Nephron progenitor cell (in vitro differentiated cells): ENCODE data around the gene SLC9C1.

Experiments used
- DNase-seq: peaks from one replicate; pipeline ENCODE4 v3.0.0; 2021
- H3K27ac Mint-ChIP-seq: 2 replicates; pipeline ENCODE4 v1.8.0; 2021; ENCODE audit warnings: mild to moderate bottlenecking, moderate library complexity, mixed read lengths
- H3K27me3 Mint-ChIP-seq: 2 replicates; pipeline ENCODE4 v1.8.0; 2021; ENCODE audit warnings: mild to moderate bottlenecking, low read depth, mixed read lengths; ENCODE audit not compliant: poor library complexity
- H3K36me3 Mint-ChIP-seq: 2 replicates; pipeline ENCODE4 v1.8.0; 2021; ENCODE audit warnings: low read depth, mixed read lengths
- H3K4me1 Mint-ChIP-seq: 2 replicates; pipeline ENCODE4 v1.8.0; 2021; ENCODE audit warnings: mixed read lengths
- H3K4me3 Mint-ChIP-seq: 2 replicates; pipeline ENCODE4 v1.8.0; 2021; ENCODE audit warnings: mild to moderate bottlenecking, moderate library complexity, mixed read lengths
- H3K9me3 Mint-ChIP-seq: 2 replicates; pipeline ENCODE4 v1.8.0; 2021; ENCODE audit warnings: mild to moderate bottlenecking, moderate library complexity, mixed read lengths
- TF ChIP-seq, protein P1 (sequence below): fragments of 200-600 bp; sonication (generic); IDR thresholded peaks from 2 replicates; pipeline ENCODE4 v1.5.0; 2021; ENCODE audit warnings: antibody characterized with exemption

SLC9C1 gene

DNA sequence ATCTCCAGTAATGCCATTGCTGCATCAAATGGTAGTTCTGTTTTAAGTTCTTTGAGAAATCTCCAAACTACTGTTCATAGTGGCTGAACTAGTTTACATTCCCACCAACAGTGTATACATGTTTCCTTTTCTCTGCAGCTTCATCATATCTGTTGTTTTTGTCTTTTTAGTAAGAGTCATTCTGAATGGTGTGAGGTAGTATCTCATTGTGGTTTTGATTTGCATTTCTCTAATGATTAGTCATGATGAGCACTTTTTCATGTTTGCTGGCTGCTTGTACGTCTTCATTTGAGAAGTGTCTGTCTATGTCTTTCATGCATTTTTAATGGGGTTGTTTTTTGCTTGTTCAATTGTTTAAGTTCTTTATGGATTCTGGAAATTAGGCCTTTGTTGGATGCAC lies 150.8 kb downstream of the SLC9C1 start:
- no peak for DNase-seq
- TF ChIP-seq, protein P1, sequence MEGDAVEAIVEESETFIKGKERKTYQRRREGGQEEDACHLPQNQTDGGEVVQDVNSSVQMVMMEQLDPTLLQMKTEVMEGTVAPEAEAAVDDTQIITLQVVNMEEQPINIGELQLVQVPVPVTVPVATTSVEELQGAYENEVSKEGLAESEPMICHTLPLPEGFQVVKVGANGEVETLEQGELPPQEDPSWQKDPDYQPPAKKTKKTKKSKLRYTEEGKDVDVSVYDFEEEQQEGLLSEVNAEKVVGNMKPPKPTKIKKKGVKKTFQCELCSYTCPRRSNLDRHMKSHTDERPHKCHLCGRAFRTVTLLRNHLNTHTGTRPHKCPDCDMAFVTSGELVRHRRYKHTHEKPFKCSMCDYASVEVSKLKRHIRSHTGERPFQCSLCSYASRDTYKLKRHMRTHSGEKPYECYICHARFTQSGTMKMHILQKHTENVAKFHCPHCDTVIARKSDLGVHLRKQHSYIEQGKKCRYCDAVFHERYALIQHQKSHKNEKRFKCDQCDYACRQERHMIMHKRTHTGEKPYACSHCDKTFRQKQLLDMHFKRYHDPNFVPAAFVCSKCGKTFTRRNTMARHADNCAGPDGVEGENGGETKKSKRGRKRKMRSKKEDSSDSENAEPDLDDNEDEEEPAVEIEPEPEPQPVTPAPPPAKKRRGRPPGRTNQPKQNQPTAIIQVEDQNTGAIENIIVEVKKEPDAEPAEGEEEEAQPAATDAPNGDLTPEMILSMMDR, result no peak
- Mint-ChIP-seq H3K9me3 (peaks cover 52% of the 10 kb centered on the region), H3K36me3 (peaks cover 53% of the 10 kb centered on the region), H3K4me3 (no peak overlapping the region), H3K4me1 (peaks cover 4% of the 10 kb centered on the region), H3K27me3 (no peaks in the 10 kb centered on the region), H3K27ac (no peak overlapping the region)

DNA sequence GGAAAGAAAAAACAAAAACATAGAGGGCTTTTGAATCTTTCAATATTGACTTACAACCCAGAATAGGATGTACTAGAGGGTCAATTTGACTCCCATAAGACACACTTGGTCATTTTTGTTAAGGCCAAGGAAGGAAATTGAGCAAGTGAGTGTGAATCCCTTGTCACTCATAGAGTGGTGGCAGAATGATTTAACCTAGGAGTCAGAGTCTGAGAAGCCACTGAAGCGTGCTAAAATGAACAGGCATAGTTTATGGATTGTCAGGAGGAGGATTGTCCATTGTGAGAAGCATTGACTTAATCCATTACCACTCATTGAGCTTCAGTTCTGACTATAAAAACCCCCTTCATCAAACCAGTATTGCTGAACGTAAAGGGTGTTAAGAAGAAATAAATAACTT lies 152.7 kb downstream of the SLC9C1 start:
- Mint-ChIP-seq H3K27me3 (no peaks in the 10 kb centered on the region), H3K4me1 (peaks cover 24% of the 10 kb centered on the region), H3K9me3 (peaks cover 33% of the 10 kb centered on the region), H3K4me3 (no peak overlapping the region), H3K27ac (no peak overlapping the region), H3K36me3 (peaks cover 33% of the 10 kb centered on the region)
- TF ChIP-seq, protein P1, result no peak
- DNase-seq, result no peak

DNA sequence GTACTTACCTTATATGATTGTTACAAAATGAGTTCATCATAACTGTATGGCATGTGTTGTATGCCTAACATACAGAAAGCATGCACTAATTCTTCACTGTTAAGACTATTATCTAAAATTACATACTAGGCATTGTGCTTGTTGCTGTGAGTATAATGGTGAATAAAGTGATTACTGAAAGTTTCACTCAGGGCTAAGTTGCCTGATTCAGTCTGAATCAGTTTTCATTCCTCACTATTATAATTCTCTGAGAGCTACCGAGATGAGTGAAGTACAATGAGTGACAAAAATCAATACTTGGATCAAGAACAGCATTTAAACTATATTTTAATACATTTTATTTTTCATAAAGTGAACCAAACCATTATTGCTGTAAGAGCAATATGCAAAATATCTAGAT lies 153.4 kb downstream of the SLC9C1 start:
- peaks cover 26% of the 10 kb centered on the region for H3K36me3 Mint-ChIP-seq
- peaks cover 31% of the 10 kb centered on the region for H3K4me1 Mint-ChIP-seq
- H3K27me3 Mint-ChIP-seq, result no peaks in the 10 kb centered on the region
- no peak overlapping the region for H3K4me3 Mint-ChIP-seq
- TF ChIP-seq, protein P1, result no peak
- H3K27ac Mint-ChIP-seq, result no peak overlapping the region
- H3K9me3 Mint-ChIP-seq, result peaks cover 26% of the 10 kb centered on the region
- no peak for DNase-seq

DNA sequence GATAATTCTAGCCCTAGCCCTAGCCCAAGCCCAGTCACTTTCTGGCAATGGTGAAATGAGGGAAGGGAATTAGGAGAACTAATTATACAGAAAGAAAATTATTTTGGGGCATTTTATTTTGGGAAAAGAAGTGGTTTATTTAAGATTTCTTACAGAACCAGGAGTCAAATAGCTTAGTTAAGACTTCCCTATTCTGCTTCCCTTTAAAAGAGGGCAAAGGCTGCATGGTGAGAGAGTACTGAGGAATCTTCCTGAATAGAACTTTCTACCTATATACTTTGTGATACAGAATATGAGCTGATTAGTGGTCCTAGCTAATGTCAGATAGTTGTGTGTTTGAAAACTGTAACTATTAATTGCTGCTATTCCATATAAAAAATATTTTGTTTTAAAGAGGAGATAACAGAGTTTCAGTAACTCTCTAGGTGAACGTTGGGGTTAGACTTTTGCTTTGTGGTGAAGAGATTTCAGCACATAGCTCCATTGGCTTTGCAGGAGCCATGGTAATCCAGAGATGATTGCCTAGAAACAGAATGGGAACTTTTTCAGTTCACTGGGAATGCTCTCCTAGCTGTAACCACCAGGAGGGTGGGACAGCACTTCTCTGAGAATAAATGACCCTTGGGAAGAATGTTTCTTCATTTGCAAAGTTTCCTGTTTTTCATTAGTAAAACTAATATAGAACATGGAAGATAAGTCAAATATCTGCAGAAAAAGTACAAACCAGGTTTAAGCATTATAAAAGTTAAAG lies 155.6 kb downstream of the SLC9C1 start:
- Mint-ChIP-seq H3K27me3 (no peaks in the 10 kb centered on the region), H3K36me3 (peaks cover 6% of the 10 kb centered on the region), H3K9me3 (peaks cover 7% of the 10 kb centered on the region), H3K4me1 (peaks cover 50% of the 10 kb centered on the region), H3K4me3 (no peak overlapping the region), H3K27ac (no peak overlapping the region)
- TF ChIP-seq, protein P1, result no peak
- DNase-seq, result no peak

DNA sequence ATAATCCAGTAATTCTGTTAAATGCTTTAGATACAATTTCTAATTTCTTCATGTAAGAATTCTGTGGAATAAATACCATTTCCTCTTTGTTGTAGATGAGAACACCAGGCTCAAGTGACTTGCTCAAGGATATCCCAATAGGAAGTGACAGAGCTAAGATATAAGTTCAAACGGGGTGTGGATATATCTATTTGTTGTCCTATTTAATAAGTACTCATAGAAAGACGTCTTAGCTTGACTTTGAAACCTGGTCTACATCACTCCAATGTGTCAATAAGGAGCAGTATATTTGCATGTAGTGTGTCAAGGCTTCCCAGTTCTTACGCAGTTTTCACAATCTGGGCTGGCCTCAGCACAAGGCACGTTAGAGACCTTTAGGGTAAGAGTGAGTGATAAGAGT lies 156.2 kb downstream of the SLC9C1 start:
- no peak overlapping the region for H3K4me3 Mint-ChIP-seq

More for the DNA sequence above, 156.2 kb downstream of the SLC9C1 start:
- no peak for DNase-seq
- no peaks in the 10 kb centered on the region for H3K27me3 Mint-ChIP-seq
- peaks cover 5% of the 10 kb centered on the region for H3K36me3 Mint-ChIP-seq
- no peak overlapping the region for H3K27ac Mint-ChIP-seq
- peaks cover under 1% of the 10 kb centered on the region for H3K9me3 Mint-ChIP-seq
- TF ChIP-seq, protein P1, result no peak
- H3K4me1 Mint-ChIP-seq, result peaks cover 56% of the 10 kb centered on the region
